KMS-11 (cell line): Measurements from ENCODE around the gene SLC22A14.

Experiments used
- H2AFZ ChIP-seq: fragments of 200-600 bp; sonication (generic); 2 replicates; pipeline ENCODE4 v1.6.1; 2016; ENCODE audit warnings: antibody characterized with exemption, mixed run types, low read depth
- H3K27ac ChIP-seq: fragments of 200-600 bp; sonication (generic); 2 replicates; pipeline ENCODE4 v1.6.1; 2016; ENCODE audit warnings: mild to moderate bottlenecking, mixed run types
- H3K27me3 ChIP-seq: fragments of 200-600 bp; sonication (generic); 2 replicates; pipeline ENCODE4 v1.6.1; 2017; ENCODE audit warnings: mild to moderate bottlenecking, low read depth, mixed run types, moderate library complexity; ENCODE audit not compliant: insufficient read depth
- H3K36me3 ChIP-seq: fragments of 200-600 bp; sonication (generic); 2 replicates; pipeline ENCODE4 v1.6.1; 2017; ENCODE audit warnings: mild to moderate bottlenecking, mixed run types; ENCODE audit not compliant: insufficient read depth
- H3K4me1 ChIP-seq: fragments of 200-600 bp; sonication (generic); 2 replicates; pipeline ENCODE4 v1.6.1; 2016; ENCODE audit warnings: mild to moderate bottlenecking, low read depth, mixed run types; ENCODE audit not compliant: poor library complexity, severe bottlenecking
- H3K4me2 ChIP-seq: fragments of 200-600 bp; sonication (generic); 2 replicates; pipeline ENCODE4 v1.7.0; 2016; ENCODE audit warnings: mild to moderate bottlenecking, mixed run types
- H3K4me3 ChIP-seq: fragments of 200-600 bp; sonication (generic); IDR thresholded peaks from 2 replicates; pipeline ENCODE4 v1.6.1; 2017; ENCODE audit warnings: low read depth, low read length, mixed read lengths; ENCODE audit not compliant: insufficient read depth
- H3K79me2 ChIP-seq: fragments of 200-600 bp; sonication (generic); 2 replicates; pipeline ENCODE4 v1.6.1; 2016; ENCODE audit warnings: low read depth, mixed run types; ENCODE audit not compliant: insufficient read depth
- H3K9ac ChIP-seq: fragments of 200-600 bp; sonication (generic); 2 replicates; pipeline ENCODE4 v1.6.1; 2016; ENCODE audit warnings: mild to moderate bottlenecking, mixed run types
- H4K20me1 ChIP-seq: fragments of 200-600 bp; sonication (generic); 2 replicates; pipeline ENCODE4 v1.6.1; 2016; ENCODE audit warnings: mild to moderate bottlenecking, mixed run types; ENCODE audit not compliant: insufficient read depth
- CTCF ChIP-seq: fragments of 200-600 bp; sonication (generic); conservative IDR thresholded peaks from 2 replicates; pipeline ENCODE4 v1.6.1; 2017; ENCODE audit warnings: low read depth, mild to moderate bottlenecking, antibody characterized with exemption, low read length, moderate library complexity, mixed read lengths

Gene SLC22A14

GRCh38 chr3:38354588-38355330 lies 72.7 kb downstream of the SLC22A14 start:
- no peak overlapping the region for H3K4me2 ChIP-seq

GRCh38 chr3:38359038-38359437 lies 76.9 kb downstream of the SLC22A14 start:
- H3K36me3 ChIP-seq, result no peaks in the 10 kb centered on the region
- no peak for TF ChIP-seq CTCF

More at GRCh38 chr3:38354588-38355330, 72.7 kb downstream of the SLC22A14 start:
- no peaks in the 10 kb centered on the region for H3K27me3 ChIP-seq
- H3K4me1 ChIP-seq, result no peaks in the 10 kb centered on the region
- no peaks in the 10 kb centered on the region for H3K36me3 ChIP-seq
- TF ChIP-seq CTCF, result no peak
- H3K9ac ChIP-seq, result no peak overlapping the region
- H4K20me1 ChIP-seq, result no peaks in the 10 kb centered on the region
- no peak overlapping the region for H3K27ac ChIP-seq
- H3K79me2 ChIP-seq, result no peaks in the 10 kb centered on the region
- H2AFZ ChIP-seq, result no peak overlapping the region
- no peak overlapping the region for H3K4me3 ChIP-seq

GRCh38 chr3:38360345-38360744 lies 78.3 kb downstream of the SLC22A14 start:
- Histone ChIP-seq H2AFZ (no peak overlapping the region), H3K36me3 (no peaks in the 10 kb centered on the region), H3K27ac (no peak overlapping the region), H3K4me3 (no peak overlapping the region), H3K4me1 (no peaks in the 10 kb centered on the region), H3K9ac (no peak overlapping the region), H3K79me2 (no peaks in the 10 kb centered on the region), H3K4me2 (no peak overlapping the region), H4K20me1 (no peaks in the 10 kb centered on the region), H3K27me3 (no peaks in the 10 kb centered on the region)
- TF ChIP-seq CTCF, result no peak

More at GRCh38 chr3:38359038-38359437, 76.9 kb downstream of the SLC22A14 start:
- no peaks in the 10 kb centered on the region for H3K4me1 ChIP-seq
- H4K20me1 ChIP-seq, result no peaks in the 10 kb centered on the region
- no peak overlapping the region for H2AFZ ChIP-seq
- no peak overlapping the region for H3K9ac ChIP-seq
- no peak overlapping the region for H3K27ac ChIP-seq
- no peaks in the 10 kb centered on the region for H3K27me3 ChIP-seq
- no peak overlapping the region for H3K4me2 ChIP-seq
- no peaks in the 10 kb centered on the region for H3K79me2 ChIP-seq
- no peak overlapping the region for H3K4me3 ChIP-seq

GRCh38 chr3:38361496-38361895 lies 79.4 kb downstream of the SLC22A14 start:
- Histone ChIP-seq H3K27ac (no peak overlapping the region), H3K4me3 (no peak overlapping the region), H2AFZ (no peak overlapping the region), H3K4me1 (no peaks in the 10 kb centered on the region), H4K20me1 (no peaks in the 10 kb centered on the region), H3K9ac (no peak overlapping the region), H3K36me3 (no peaks in the 10 kb centered on the region), H3K79me2 (no peaks in the 10 kb centered on the region), H3K4me2 (no peak overlapping the region), H3K27me3 (no peaks in the 10 kb centered on the region)
- TF ChIP-seq CTCF, result no peak
